Liver (tissue), 9 donors: ENCODE measurements around the gene NIT1. TPM values are rescaled to one million over a fixed set of nuclear protein-coding genes. Genes with fewer than 3 reads are reported as not detected.
A peak's percentile ranks its signal among the peaks of the same experiment; 100 is the strongest.

ENCODE experiments used
- DNase-seq: peaks from one replicate; pipeline ENCODE4 v3.0.0-alpha.2; 2017; ENCODE audit warnings: low spot score
- H3K27ac ChIP-seq, 2 donors: one replicate each; pipeline ENCODE4 v1.7.0; 2013; ENCODE audit warnings: inconsistent platforms in 2 of 2, low read length in 2 of 2, control low read depth in 1 of 2, low read depth in 1 of 2, mild to moderate bottlenecking in 1 of 2
- H3K27me3 ChIP-seq, 4 donors: one replicate each; pipeline versions ENCODE4 v1.6.1 to v1.7.0; 2013; ENCODE audit warnings: low read length in 3 of 4, inconsistent platforms in 1 of 4, mild to moderate bottlenecking in 1 of 4, moderate library complexity in 1 of 4; ENCODE audit not compliant: control insufficient read depth in 4 of 4, insufficient read depth in 4 of 4
- H3K36me3 ChIP-seq, 4 donors: one replicate each; pipeline versions ENCODE4 v1.6.1 to v1.7.0; 2013; ENCODE audit warnings: low read length in 3 of 4, mild to moderate bottlenecking in 3 of 4, low read depth in 1 of 4, moderate library complexity in 1 of 4; ENCODE audit not compliant: control insufficient read depth in 4 of 4, insufficient read depth in 3 of 4
- H3K4me1 ChIP-seq, 4 donors: one replicate each; pipeline versions ENCODE4 v1.6.1 to v1.7.0; 2013; ENCODE audit warnings: low read length in 3 of 4, mild to moderate bottlenecking in 3 of 4, moderate library complexity in 1 of 4; ENCODE audit not compliant: control insufficient read depth in 4 of 4, insufficient read depth in 4 of 4
- H3K4me3 ChIP-seq, 3 donors: one replicate each; pipeline versions ENCODE4 v1.6.1 to v1.7.0; 2013; ENCODE audit warnings: low read length in 3 of 3, control low read depth in 1 of 3, low read depth in 1 of 3, mild to moderate bottlenecking in 1 of 3
- H3K9ac ChIP-seq, 2 donors: one replicate each; pipeline ENCODE4 v1.7.0; 2013; ENCODE audit warnings: low read length in 2 of 2, mild to moderate bottlenecking in 2 of 2, moderate library complexity in 2 of 2, control low read depth in 1 of 2, low read depth in 1 of 2
- H3K9me3 ChIP-seq, 4 donors: one replicate each; pipeline versions ENCODE4 v1.6.1 to v1.7.0; 2013; ENCODE audit warnings: low read length in 3 of 4; ENCODE audit not compliant: control insufficient read depth in 4 of 4
- ATF3 ChIP-seq: IDR thresholded peaks from 2 replicates; pipeline ENCODE4 v1.6.1; 2016; ENCODE audit warnings: antibody characterized with exemption
- EGR1 ChIP-seq, 2 donors: IDR thresholded peaks; 2 replicates each; pipeline ENCODE4 v1.6.1; 2016 to 2018; ENCODE audit warnings: antibody characterized with exemption in 2 of 2, low read depth in 2 of 2
- FOXA1 ChIP-seq: IDR thresholded peaks from 2 replicates; pipeline ENCODE4 v1.6.1; 2016; ENCODE audit warnings: antibody characterized with exemption
- FOXA2 ChIP-seq: IDR thresholded peaks from 2 replicates; pipeline ENCODE4 v1.6.1; 2016; ENCODE audit warnings: antibody characterized with exemption
- GABPA ChIP-seq, 2 donors: IDR thresholded peaks in 1 of 2; conservative IDR thresholded peaks in 1 of 2; 2 replicates each; pipeline ENCODE4 v1.6.1; 2016; ENCODE audit warnings: antibody characterized with exemption in 2 of 2, mild to moderate bottlenecking in 1 of 2, moderate library complexity in 1 of 2
- HNF4A ChIP-seq, 2 donors: conservative IDR thresholded peaks; 2 replicates each; pipeline ENCODE4 v1.6.1; 2016; ENCODE audit warnings: antibody characterized with exemption in 2 of 2, mild to moderate bottlenecking in 2 of 2
- HNF4G ChIP-seq: IDR thresholded peaks from 2 replicates; pipeline ENCODE4 v1.6.1; 2016; ENCODE audit warnings: antibody characterized with exemption
- JUND ChIP-seq, 2 donors: IDR thresholded peaks; 2 replicates each; pipeline ENCODE4 v1.6.1; 2016; ENCODE audit warnings: antibody characterized with exemption in 2 of 2
- NR2F2 ChIP-seq: IDR thresholded peaks from 2 replicates; pipeline ENCODE4 v1.6.1; 2016; ENCODE audit warnings: antibody characterized with exemption
- RAD21 ChIP-seq, 2 donors: IDR thresholded peaks; 2 replicates each; pipeline ENCODE4 v1.6.1; 2016; ENCODE audit warnings: antibody characterized with exemption in 2 of 2, mild to moderate bottlenecking in 2 of 2
- REST ChIP-seq: IDR thresholded peaks from 2 replicates; pipeline ENCODE4 v1.6.1; 2016; ENCODE audit warnings: antibody characterized with exemption, mild to moderate bottlenecking
- RXRA ChIP-seq, 2 donors: IDR thresholded peaks; 2 replicates each; pipeline ENCODE4 v1.6.1; 2017 to 2018; ENCODE audit warnings: antibody characterized with exemption in 2 of 2, mild to moderate bottlenecking in 1 of 2
- SP1 ChIP-seq: IDR thresholded peaks from 2 replicates; pipeline ENCODE4 v1.6.1; 2018; ENCODE audit warnings: antibody characterized with exemption, mild to moderate bottlenecking
- TAF1 ChIP-seq: conservative IDR thresholded peaks from 2 replicates; pipeline ENCODE4 v1.6.1; 2016; ENCODE audit warnings: antibody characterized with exemption, mild to moderate bottlenecking
- YY1 ChIP-seq: IDR thresholded peaks from 2 replicates; pipeline ENCODE4 v1.6.1; 2016; ENCODE audit warnings: antibody characterized with exemption, mild to moderate bottlenecking
- WGBS: extraction: QIAGEN DNeasy Blood & Tissue Kit; methylation state at CpG from one replicate; pipeline ENCODE4 v1.1.7; 2013; 5-methylcytosine and 5-hydroxymethylcytosine counted together
- polyA plus RNA-seq, 2 donors: library from polyadenylated mRNA; stranded (reverse) in 1 of 2; unstranded in 1 of 2; fragments of 200-250 nt in 1 of 2; fragments of >200 nt in 1 of 2; fragmentation: Nextera tagmentation in 1 of 2; extraction: Ambion mirVana in 1 of 2; gene quantifications; one replicate each; pipeline versions ENCODE4 v1.2.1 to v1.2.3, GENCODE V29; 2013 to 2015
- total RNA-seq, 2 donors: library from RNA; depleted of rRNA; stranded (reverse); fragments of >200 nt; gene quantifications; one replicate each; pipeline ENCODE4 v1.2.3, GENCODE V29; 2014
- TF ChIP-seq, protein P1 (sequence below): IDR thresholded peaks from 2 replicates; pipeline ENCODE4 v1.6.1; 2016; ENCODE audit warnings: antibody characterized with exemption
- TF ChIP-seq, protein P2 (sequence below): fragments of 150-350 bp; IDR thresholded peaks from 2 replicates; pipeline ENCODE4 v1.5.1; 2017; ENCODE audit warnings: improper control_type of control experiment, low read depth, low read length; ENCODE audit not compliant: missing input control
- donor health status: healthy.
- donor health status: healthy.
- donor health status: healthy.
- donor health status: healthy.
- donor health status: healthy.

Gene NIT1
- total and polyA plus RNA-seq, 4 donors, result 17.8 to 45.8 (median 39.3) TPM

GRCh38 chr1:161069241-161069640 is 48.7 kb upstream of the NIT1 start:
- no peaks in the 10 kb centered on the region for H3K36me3 ChIP-seq
- 79% methylated on average over 9 of the region's 9 CpGs for WGBS
- peak overlapping the region; percentile 85 to 87 for H3K27ac ChIP-seq
- H3K27me3 ChIP-seq, result no peaks in the 10 kb centered on the region
- TF ChIP-seq YY1, result no peak
- no peak for TF ChIP-seq NR2F2
- no peak for TF ChIP-seq FOXA1
- no peak for TF ChIP-seq JUND (IDR thresholded peaks at IDR 0.05)
- no peak for TF ChIP-seq HNF4G
- no peak for TF ChIP-seq TAF1
- no peak for TF ChIP-seq HNF4A (conservative IDR thresholded peaks at IDR 0.05)
- TF ChIP-seq, protein P1, sequence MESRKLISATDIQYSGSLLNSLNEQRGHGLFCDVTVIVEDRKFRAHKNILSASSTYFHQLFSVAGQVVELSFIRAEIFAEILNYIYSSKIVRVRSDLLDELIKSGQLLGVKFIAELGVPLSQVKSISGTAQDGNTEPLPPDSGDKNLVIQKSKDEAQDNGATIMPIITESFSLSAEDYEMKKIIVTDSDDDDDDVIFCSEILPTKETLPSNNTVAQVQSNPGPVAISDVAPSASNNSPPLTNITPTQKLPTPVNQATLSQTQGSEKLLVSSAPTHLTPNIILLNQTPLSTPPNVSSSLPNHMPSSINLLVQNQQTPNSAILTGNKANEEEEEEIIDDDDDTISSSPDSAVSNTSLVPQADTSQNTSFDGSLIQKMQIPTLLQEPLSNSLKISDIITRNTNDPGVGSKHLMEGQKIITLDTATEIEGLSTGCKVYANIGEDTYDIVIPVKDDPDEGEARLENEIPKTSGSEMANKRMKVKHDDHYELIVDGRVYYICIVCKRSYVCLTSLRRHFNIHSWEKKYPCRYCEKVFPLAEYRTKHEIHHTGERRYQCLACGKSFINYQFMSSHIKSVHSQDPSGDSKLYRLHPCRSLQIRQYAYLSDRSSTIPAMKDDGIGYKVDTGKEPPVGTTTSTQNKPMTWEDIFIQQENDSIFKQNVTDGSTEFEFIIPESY, result no peak
- no peak for TF ChIP-seq RAD21 (IDR thresholded peaks at IDR 0.05)
- TF ChIP-seq ATF3, result no peak
- no peak for TF ChIP-seq EGR1 (IDR thresholded peaks at IDR 0.05; ENCODE audit: low read depth in 2 of 2)
- no peak for TF ChIP-seq FOXA2
- no peaks in the 10 kb centered on the region for H3K4me1 ChIP-seq
- peak overlapping the region in 2 of 3 donors; percentile 30 to 48 for H3K4me3 ChIP-seq
- no peaks in the 10 kb centered on the region for H3K9me3 ChIP-seq
- peak overlapping the region in 1 of 2 donors; percentile 66 for H3K9ac ChIP-seq
- DNase-seq, result no peak

DNA sequence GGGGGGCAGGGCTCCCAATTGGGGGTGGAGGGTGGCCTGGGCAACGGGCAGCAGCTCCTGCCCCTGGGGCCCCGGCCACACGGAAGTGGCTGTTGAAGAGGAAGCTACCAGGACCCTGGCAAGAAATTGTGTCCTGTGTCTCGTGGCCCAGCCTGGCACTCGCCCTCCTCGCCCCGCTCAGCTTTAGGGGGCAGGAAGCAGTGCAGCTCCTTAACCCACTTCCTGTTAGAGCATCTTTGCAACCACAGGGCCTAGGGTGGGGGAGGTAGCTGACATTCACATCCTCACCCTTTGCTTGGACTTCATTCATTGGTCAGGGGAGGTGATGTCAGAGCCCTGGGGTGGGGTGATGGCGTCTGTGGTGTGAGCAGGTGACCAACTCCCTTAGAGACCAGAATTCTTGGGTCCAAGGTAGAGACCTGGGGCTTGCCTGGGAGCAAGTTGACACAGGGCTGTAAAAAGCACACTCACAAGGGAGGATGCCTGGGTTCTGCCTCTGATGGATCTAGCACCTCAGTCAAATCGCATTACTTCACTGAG is 48.1 kb upstream of the NIT1 start, which contains the start of gene ARHGAP30:
Gene ARHGAP30, minus strand, starts transcription at position 161 of the 540 bp plus-strand sequence. CDS start 267 bp downstream, outside the sequence.
- DNase-seq, result no peak
- peak within 1 kb of the TSS; percentile 85 to 87 for H3K27ac ChIP-seq
- H3K9me3 ChIP-seq, result no peaks in the 10 kb centered on the region
- 73% methylated on average over 9 of the region's 9 CpGs for WGBS
- H3K27me3 ChIP-seq, result no peaks in the 10 kb centered on the region
- no peaks in the 10 kb centered on the region for H3K36me3 ChIP-seq
- TF ChIP-seq HNF4A (conservative IDR thresholded peaks at IDR 0.05) (no peak), GABPA (IDR thresholded peaks at IDR 0.05 in 1 of 2, conservative IDR thresholded peaks at IDR 0.05 in 1 of 2) (peak; percentile 66 to 77), SP1 (peak; percentile 32)
- H3K4me1 ChIP-seq, result no peaks in the 10 kb centered on the region
- H3K9ac ChIP-seq, result peak within 1 kb of the TSS in 1 of 2 donors; percentile 66
- H3K4me3 ChIP-seq, result peak within 1 kb of the TSS in 2 of 3 donors; percentile 30 to 48

DNA sequence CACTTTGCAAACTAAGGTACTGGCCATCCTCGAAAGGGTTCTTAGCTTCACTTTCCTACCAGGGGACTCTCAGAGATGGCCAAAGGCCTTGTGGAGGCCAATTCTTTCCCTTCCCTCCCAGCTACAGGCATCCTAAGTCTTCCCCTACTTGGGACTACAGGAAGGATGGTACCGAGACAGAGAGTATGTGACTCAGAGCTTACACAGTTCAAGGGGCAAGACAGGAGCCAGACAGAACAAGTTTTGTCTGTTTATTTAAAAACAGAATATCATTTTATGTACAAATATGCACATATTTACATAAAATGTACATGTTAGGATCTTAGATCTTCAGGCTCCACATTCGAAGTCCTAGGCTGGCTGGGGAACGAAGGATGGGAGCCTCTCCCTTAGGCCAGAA is 47.1 kb upstream of the NIT1 start:
- 97% methylated on average over 4 of the region's 4 CpGs for WGBS
- Histone ChIP-seq H3K4me1 (no peaks in the 10 kb centered on the region), H3K27ac (no peak overlapping the region), H3K27me3 (no peaks in the 10 kb centered on the region), H3K9me3 (no peaks in the 10 kb centered on the region), H3K4me3 (no peak overlapping the region), H3K9ac (no peak overlapping the region), H3K36me3 (no peaks in the 10 kb centered on the region)
- DNase-seq, result no peak
- TF ChIP-seq HNF4A (conservative IDR thresholded peaks at IDR 0.05), result no peak
- TF ChIP-seq, protein P2, sequence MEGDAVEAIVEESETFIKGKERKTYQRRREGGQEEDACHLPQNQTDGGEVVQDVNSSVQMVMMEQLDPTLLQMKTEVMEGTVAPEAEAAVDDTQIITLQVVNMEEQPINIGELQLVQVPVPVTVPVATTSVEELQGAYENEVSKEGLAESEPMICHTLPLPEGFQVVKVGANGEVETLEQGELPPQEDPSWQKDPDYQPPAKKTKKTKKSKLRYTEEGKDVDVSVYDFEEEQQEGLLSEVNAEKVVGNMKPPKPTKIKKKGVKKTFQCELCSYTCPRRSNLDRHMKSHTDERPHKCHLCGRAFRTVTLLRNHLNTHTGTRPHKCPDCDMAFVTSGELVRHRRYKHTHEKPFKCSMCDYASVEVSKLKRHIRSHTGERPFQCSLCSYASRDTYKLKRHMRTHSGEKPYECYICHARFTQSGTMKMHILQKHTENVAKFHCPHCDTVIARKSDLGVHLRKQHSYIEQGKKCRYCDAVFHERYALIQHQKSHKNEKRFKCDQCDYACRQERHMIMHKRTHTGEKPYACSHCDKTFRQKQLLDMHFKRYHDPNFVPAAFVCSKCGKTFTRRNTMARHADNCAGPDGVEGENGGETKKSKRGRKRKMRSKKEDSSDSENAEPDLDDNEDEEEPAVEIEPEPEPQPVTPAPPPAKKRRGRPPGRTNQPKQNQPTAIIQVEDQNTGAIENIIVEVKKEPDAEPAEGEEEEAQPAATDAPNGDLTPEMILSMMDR, result no peak
- no peak for TF ChIP-seq EGR1 (IDR thresholded peaks at IDR 0.05; ENCODE audit: low read depth in 2 of 2)
- TF ChIP-seq RAD21 (IDR thresholded peaks at IDR 0.05), result no peak
- no peak for TF ChIP-seq GABPA (IDR thresholded peaks at IDR 0.05 in 1 of 2, conservative IDR thresholded peaks at IDR 0.05 in 1 of 2)
- TF ChIP-seq HNF4G, result no peak
- no peak for TF ChIP-seq FOXA1
- no peak for TF ChIP-seq FOXA2
- TF ChIP-seq RXRA (IDR thresholded peaks at IDR 0.05), result no peak
- TF ChIP-seq, protein P1, result no peak
- no peak for TF ChIP-seq REST
- TF ChIP-seq SP1, result no peak
- no peak for TF ChIP-seq TAF1
- TF ChIP-seq JUND (IDR thresholded peaks at IDR 0.05), result no peak
- no peak for TF ChIP-seq NR2F2
- TF ChIP-seq YY1, result no peak
